Smooth muscle cell (in vitro differentiated cells): ENCODE results near the gene CDK16. TPM values are rescaled to one million over a fixed set of nuclear protein-coding genes. Genes with fewer than 3 reads are reported as not detected.

Source experiments
- DNase-seq: peaks from one replicate; lab custom pipeline; 2025; ENCODE audit not compliant: unreplicated experiment; lab: John Stamatoyannopoulos, UW
- H2AFZ ChIP-seq: fragments of 200-600 bp; sonication (generic); 2 replicates; pipeline ENCODE4 v1.6.0; 2016; ENCODE audit warnings: antibody characterized with exemption, low read depth, mild to moderate bottlenecking
- H3F3A ChIP-seq: fragments of 200-600 bp; sonication (generic); 2 replicates; pipeline ENCODE4 v1.6.0; 2017; ENCODE audit warnings: antibody characterized with exemption, low read depth
- H3K27ac ChIP-seq: fragments of 200-600 bp; sonication (generic); 2 replicates; pipeline ENCODE4 v1.5.1; 2016; ENCODE audit warnings: low read depth, mild to moderate bottlenecking
- H3K27me3 ChIP-seq: fragments of 200-600 bp; sonication (generic); 2 replicates; pipeline ENCODE4 v1.6.1; 2016; ENCODE audit warnings: low read depth, mild to moderate bottlenecking
- H3K36me3 ChIP-seq: fragments of 200-600 bp; sonication (generic); 2 replicates; pipeline ENCODE4 v1.5.1; 2016; ENCODE audit warnings: low read depth
- H3K4me1 ChIP-seq: fragments of 200-600 bp; sonication (generic); 2 replicates; pipeline ENCODE4 v1.5.1; 2016; ENCODE audit warnings: low read depth
- H3K4me2 ChIP-seq: fragments of 200-600 bp; sonication (generic); 2 replicates; pipeline ENCODE4 v1.6.0; 2016; ENCODE audit warnings: mild to moderate bottlenecking
- H3K4me3 ChIP-seq: fragments of 200-600 bp; sonication (generic); 2 replicates; pipeline ENCODE4 v1.5.1; 2016; ENCODE audit warnings: mild to moderate bottlenecking
- H3K79me2 ChIP-seq: fragments of 200-600 bp; sonication (generic); 2 replicates; pipeline ENCODE4 v1.6.0; 2016; ENCODE audit warnings: low read depth, mild to moderate bottlenecking
- H3K9ac ChIP-seq: fragments of 200-600 bp; sonication (generic); 2 replicates; pipeline ENCODE4 v1.6.0; 2016; ENCODE audit warnings: low read depth
- H3K9me3 ChIP-seq: fragments of 200-600 bp; sonication (generic); replicated peaks from 2 replicates; pipeline ENCODE4 v1.5.1; 2016; ENCODE audit warnings: low read depth
- H4K20me1 ChIP-seq: fragments of 200-600 bp; sonication (generic); 2 replicates; pipeline ENCODE4 v1.6.0; 2016; ENCODE audit warnings: low read depth
- WGBS: methylation state at CpG from one replicate; pipeline ENCODE4 v1.1.7; 2016; ENCODE audit warnings: low lambda C conversion rate; 5-methylcytosine and 5-hydroxymethylcytosine counted together
- polyA plus RNA-seq: library from polyadenylated mRNA; unstranded; fragments of >200 nt; fragmentation: Nextera tagmentation; extraction: Ambion mirVana; gene quantifications from 2 replicates; pipeline ENCODE4 v1.2.1, GENCODE V29; 2016
- total RNA-seq: library from RNA; depleted of rRNA; stranded (reverse); fragments of >200 nt; gene quantifications from 2 replicates; pipeline ENCODE4 v1.2.3, GENCODE V29; 2014
- TF ChIP-seq, protein P1 (sequence below): fragments of 200-600 bp; sonication (generic); IDR thresholded peaks from 2 replicates; pipeline ENCODE4 v1.5.1; 2017; ENCODE audit warnings: borderline replicate concordance, mild to moderate bottlenecking, antibody characterized with exemption; ENCODE audit not compliant: insufficient read depth, poor library complexity, severe bottlenecking

Gene CDK16
- total and polyA plus RNA-seq, 2 experiments from 2014 or later = 176 to 269 TPM

DNA sequence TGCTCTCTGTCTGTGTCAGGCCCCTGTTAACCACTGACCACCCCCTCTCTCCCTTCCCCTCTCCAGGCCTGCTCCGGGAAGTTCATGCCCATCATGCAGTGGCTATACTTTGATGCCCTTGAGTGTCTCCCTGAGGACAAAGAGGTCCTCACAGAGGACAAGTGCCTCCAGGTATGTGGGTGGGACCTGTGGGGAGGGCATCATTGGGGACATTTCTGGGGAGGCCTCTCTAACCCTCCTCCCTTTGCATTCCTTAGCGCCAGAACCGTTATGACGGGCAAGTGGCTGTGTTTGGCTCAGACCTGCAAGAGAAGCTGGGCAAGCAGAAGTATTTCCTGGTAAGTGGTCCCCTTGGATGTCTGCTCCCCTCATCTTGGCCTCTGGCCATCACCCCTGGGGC is 15.6 kb upstream of the CDK16 start:
- no peak overlapping the region for H3K4me2 ChIP-seq
- no peak overlapping the region for H3K9ac ChIP-seq
- peaks cover 22% of the 10 kb centered on the region for H3K79me2 ChIP-seq
- H3K9me3 ChIP-seq = no peaks in the 10 kb centered on the region
- H3K27me3 ChIP-seq = no peaks in the 10 kb centered on the region
- peaks cover 8% of the 10 kb centered on the region for H3F3A ChIP-seq
- H3K36me3 ChIP-seq = peaks cover 22% of the 10 kb centered on the region
- H3K4me3 ChIP-seq = no peak overlapping the region
- DNase-seq = no peak
- WGBS = 98% methylated on average over 4 of the region's 4 CpGs
- peaks cover 96% of the 10 kb centered on the region for H4K20me1 ChIP-seq
- H3K27ac ChIP-seq = no peak overlapping the region
- H3K4me1 ChIP-seq = peaks cover 3% of the 10 kb centered on the region
- TF ChIP-seq, protein P1, sequence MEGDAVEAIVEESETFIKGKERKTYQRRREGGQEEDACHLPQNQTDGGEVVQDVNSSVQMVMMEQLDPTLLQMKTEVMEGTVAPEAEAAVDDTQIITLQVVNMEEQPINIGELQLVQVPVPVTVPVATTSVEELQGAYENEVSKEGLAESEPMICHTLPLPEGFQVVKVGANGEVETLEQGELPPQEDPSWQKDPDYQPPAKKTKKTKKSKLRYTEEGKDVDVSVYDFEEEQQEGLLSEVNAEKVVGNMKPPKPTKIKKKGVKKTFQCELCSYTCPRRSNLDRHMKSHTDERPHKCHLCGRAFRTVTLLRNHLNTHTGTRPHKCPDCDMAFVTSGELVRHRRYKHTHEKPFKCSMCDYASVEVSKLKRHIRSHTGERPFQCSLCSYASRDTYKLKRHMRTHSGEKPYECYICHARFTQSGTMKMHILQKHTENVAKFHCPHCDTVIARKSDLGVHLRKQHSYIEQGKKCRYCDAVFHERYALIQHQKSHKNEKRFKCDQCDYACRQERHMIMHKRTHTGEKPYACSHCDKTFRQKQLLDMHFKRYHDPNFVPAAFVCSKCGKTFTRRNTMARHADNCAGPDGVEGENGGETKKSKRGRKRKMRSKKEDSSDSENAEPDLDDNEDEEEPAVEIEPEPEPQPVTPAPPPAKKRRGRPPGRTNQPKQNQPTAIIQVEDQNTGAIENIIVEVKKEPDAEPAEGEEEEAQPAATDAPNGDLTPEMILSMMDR = no peak
- H2AFZ ChIP-seq = no peak overlapping the region

DNA sequence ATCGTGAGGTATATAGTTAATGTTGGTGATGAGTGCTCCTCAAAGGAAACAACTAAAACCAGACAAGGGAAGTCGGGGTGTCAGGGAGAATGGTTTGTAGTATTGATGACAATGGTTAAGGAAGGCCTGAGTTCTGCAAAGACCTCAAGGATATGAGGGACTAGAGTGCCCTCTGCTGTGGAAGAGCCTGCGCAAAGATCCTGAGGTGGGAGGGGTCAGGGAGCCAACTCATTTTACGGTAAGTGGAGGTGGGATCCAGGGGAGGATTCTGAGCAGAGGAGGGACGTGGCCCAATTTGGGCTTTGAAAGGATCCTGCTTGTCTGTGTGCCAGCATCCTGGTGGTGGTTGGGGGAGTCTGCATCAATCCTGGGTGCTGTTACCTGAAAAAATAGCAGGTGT is 13.5 kb upstream of the CDK16 start:
- peaks cover 88% of the 10 kb centered on the region for H4K20me1 ChIP-seq

DNA sequence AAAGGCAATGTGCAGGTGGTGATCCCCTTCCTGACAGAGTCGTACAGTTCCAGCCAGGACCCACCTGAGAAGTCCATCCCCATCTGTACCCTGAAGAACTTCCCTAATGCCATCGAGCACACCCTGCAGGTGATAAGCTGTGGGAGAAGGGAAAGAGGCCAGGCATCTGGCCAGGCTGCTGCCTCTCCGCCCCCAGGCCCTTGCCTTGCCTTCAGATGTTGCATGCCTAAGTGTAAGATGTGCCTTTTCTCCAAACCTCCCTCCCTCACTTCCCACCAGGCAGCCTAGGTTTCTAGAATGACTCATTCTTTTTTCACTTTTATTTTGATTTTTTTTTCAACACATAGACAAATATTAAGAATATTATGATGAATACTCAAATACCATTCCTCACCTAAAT is 12.2 kb upstream of the CDK16 start:
- 96% methylated on average over 3 of the region's 3 CpGs for WGBS
- no peaks in the 10 kb centered on the region for H3K27me3 ChIP-seq
- peaks cover 3% of the 10 kb centered on the region for H3K79me2 ChIP-seq
- peaks cover 26% of the 10 kb centered on the region for H3K36me3 ChIP-seq
- H3K9me3 ChIP-seq = no peaks in the 10 kb centered on the region
- no peak overlapping the region for H2AFZ ChIP-seq
- no peak overlapping the region for H3K9ac ChIP-seq
- peaks cover 83% of the 10 kb centered on the region for H4K20me1 ChIP-seq
- H3K4me3 ChIP-seq = no peak overlapping the region
- no peak overlapping the region for H3K4me2 ChIP-seq
- peaks cover 18% of the 10 kb centered on the region for H3F3A ChIP-seq
- DNase-seq = no peak
- H3K4me1 ChIP-seq = no peaks in the 10 kb centered on the region
- no peak overlapping the region for H3K27ac ChIP-seq
- TF ChIP-seq, protein P1 = no peak

More for the DNA sequence above, 13.5 kb upstream of the CDK16 start:
- no peak overlapping the region for H3K27ac ChIP-seq
- no peaks in the 10 kb centered on the region for H3K4me1 ChIP-seq
- no peak overlapping the region for H3K9ac ChIP-seq
- no peaks in the 10 kb centered on the region for H3K27me3 ChIP-seq
- peaks cover 7% of the 10 kb centered on the region for H3K79me2 ChIP-seq
- H3K4me2 ChIP-seq = no peak overlapping the region
- H3K4me3 ChIP-seq = no peak overlapping the region
- H3K36me3 ChIP-seq = peaks cover 28% of the 10 kb centered on the region
- no peaks in the 10 kb centered on the region for H3K9me3 ChIP-seq
- DNase-seq = no peak
- H2AFZ ChIP-seq = no peak overlapping the region
- peaks cover 11% of the 10 kb centered on the region for H3F3A ChIP-seq
- TF ChIP-seq, protein P1 = no peak
- WGBS = 90% methylated on average over 5 of the region's 5 CpGs

DNA sequence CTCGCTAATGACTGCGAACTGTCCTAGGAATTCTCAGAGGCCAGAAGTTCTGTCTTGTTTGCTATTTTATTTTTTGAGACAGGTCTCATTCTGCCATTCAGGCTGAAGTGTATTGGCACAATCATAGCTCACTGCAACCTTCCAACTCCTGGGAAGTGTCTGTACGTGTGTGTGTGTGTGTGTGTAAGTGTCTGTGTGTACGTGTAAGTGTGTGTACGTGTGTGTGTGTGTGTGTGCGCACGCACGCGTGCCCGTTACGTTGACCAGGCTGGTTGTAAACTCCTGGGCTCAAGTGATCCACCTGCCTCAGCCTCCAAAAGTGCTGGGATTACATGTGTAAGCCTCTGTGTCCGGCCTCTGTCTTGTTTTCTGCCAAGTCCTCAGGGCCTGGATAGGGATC is 10.4 kb upstream of the CDK16 start:
- Histone ChIP-seq H3K36me3 (peaks cover 25% of the 10 kb centered on the region), H3K79me2 (no peaks in the 10 kb centered on the region), H2AFZ (no peak overlapping the region), H3K9me3 (no peaks in the 10 kb centered on the region), H3K9ac (no peak overlapping the region), H3K27ac (no peak overlapping the region), H4K20me1 (peaks cover 70% of the 10 kb centered on the region), H3K4me3 (no peak overlapping the region), H3K4me1 (no peaks in the 10 kb centered on the region), H3F3A (peaks cover 21% of the 10 kb centered on the region), H3K4me2 (no peak overlapping the region), H3K27me3 (no peaks in the 10 kb centered on the region)
- no peak for DNase-seq
- WGBS = 92% methylated on average over 12 of the region's 12 CpGs
- TF ChIP-seq, protein P1 = no peak
